Measurements from ENCODE around the gene WDR5.

The WDR5 gene

DNA sequence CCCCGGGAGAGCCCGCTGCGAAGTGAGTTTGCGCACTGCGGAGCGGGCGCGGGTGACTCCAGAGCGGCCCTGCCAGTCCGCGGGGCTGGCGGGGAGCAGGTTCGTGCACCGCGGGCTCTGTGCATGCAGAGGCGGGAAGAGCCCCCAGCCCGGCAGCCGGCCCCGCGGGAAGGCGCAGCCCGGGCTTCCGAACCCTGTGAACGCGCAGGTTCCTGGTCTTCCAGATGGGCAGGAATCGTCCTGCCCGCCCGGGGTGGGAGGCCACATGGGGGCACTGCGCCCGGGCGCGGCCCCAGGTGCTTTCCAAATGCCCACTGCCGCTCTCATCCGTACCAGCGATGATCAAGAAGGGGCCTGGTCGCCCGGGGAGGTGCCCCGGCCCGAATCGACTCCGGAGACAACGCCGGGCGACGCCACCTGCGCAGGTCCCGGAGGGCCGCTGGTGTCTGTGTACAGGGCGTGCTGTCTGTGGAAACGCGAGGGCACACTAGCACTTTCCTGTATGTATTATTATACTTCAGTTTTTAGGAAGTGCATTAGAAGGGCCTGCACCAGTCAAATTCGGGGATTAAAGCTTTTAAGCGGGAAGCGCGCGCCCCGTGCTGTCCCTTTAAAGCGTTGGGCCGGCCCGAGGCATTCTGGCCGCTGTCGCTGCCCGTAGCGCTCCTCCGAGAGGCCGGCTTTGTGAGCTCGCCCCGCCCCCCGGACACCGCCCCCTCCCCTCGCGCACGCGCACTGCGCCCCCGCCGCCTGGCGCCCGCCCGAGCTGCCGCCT lies at the start of gene WDR5:
TSS of gene WDR5 (plus strand) at position 740 of the 775 bp plus-strand sequence. CDS start 3,796 bp downstream, outside the sequence.
- in situ Hi-C loops (cut with MboI; ENCODE audit: low sequenced_read_pairs): no loop called here

DNA sequence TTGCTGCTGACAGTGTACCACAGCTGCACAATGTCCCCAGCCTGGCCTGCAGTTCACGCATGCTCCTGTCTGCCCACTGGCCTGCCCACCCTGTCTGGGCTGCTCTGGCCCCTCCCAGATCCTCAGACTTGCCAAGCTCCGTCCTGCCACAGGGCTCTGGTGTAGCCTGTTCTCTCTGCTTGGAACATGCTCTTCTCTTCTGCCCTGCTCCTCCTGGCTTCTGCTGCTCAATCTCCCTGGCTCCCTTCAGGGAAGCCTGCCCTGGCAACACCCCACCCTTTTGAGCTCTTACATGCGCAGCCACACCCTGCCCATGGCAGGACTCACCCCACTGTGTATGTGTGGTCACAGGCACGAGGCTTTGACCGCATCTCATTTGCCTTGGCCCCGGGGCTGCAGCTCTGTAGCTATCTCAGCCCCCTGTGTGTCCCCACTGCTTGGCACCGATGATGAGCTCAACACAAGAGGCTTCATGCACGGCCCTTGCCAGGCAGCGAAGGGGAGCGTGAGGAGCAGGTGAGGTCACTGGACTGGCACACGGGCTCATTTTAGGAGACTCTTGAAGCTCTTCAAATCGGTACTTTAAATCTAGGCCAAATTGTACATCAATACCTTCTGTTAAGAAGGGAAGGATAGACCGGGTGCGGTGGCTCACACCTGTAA lies 47.7 kb upstream of the WDR5 start:
- in situ Hi-C loops (cut with MboI; ENCODE audit: low sequenced_read_pairs): no loop called here

DNA sequence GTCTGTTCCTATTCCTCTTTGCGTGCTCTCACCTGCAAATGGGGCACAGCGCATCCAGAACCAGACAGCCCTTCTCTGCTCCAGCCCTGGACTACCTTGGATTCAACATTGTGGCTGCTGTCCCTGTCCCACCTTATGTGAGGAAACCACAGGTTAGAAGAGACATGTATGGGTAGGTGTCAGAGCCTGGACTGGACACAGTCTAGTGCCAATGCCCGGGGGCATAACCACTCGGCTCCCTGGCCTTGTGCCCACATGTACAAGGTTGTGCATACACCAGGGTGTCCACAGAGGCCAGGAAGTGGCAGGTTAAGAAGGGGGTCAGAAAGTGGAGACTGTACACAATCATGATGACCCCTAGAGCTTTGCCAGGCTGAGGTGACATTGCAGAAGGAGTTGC lies 45.9 kb upstream of the WDR5 start:
- in situ Hi-C loops (cut with MboI; ENCODE audit: low sequenced_read_pairs): no loop called here

DNA sequence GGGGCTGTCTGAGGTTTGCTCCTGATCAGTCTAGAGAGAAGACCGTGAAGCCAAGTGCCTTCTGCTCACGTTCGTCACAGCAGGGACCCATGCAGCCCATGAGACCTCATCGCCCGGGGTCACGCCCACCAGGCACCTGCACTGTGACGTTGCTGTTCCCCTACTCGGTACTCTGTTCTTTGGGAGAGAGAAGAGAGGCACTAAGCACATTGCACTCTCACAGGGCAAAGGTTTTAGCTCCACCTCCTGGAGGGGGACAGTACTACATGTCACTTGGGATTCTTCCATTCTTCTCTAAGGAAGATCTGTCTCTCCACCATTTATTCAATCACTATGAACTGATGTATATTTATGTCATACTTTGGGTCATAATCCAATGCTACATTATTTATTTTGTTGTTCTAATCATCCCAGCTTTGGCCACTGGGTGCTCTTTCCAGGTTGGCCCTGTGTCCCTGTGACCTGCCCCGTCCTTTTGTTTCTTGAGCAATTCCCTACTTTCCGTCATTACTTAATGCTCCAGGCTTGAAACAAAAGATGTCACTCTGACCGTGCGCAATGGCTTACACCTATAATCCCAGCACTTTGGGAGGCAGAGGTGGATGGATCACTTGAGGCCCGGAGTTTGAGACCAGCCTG lies 36.6 kb upstream of the WDR5 start:
- in situ Hi-C loops (cut with MboI; ENCODE audit: low sequenced_read_pairs): no loop called here

DNA sequence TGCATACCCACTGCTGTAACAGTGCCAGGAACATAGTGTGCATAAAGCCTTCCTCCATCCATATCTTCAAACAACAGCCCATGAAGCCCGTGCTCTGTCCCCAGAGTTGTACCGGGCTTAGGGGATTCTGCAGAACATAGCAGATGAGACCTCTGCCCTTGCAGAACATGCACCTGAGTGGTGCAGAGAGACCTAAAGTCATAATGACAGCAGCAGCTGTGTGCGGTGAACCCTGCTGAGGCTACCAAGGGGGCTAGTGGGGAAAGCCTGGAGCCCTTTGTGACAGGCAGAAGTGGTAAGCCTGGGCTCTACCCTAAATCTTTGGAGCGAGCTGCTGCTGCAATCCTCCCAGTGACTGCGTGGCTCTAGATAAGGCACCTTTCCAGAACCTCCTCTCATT lies 35.8 kb upstream of the WDR5 start:
- in situ Hi-C loops (cut with MboI; ENCODE audit: low sequenced_read_pairs): loop anchor here (25.0 kb wide), 1 partner anchor 313 kb away; no protein-coding TSS in a partner anchor

DNA sequence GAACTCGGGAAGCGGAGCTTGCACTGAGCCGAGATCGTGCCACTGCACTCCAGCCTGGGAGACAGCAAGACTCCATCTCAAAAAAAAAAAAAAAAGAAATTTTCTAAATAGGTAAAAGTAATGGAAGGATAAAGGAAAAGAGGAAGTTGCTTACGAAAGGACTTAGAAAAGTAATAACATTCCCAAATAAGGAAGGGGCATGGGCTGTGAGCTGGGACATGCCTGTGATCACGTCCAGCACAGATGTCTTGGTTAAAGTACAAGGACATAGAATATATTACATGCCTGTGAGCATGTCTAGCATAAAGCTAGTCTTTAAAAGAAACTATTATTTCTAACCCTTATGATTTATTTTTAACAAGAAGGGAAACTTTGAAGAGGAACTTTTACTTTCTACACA lies 34.7 kb upstream of the WDR5 start:
- in situ Hi-C loops (cut with MboI; ENCODE audit: low sequenced_read_pairs): loop anchor here (25.0 kb wide), 1 partner anchor 314 kb away; no protein-coding TSS in a partner anchor

- in situ Hi-C loops (cut with MboI; ENCODE audit: low sequenced_read_pairs): loop anchor here (25.0 kb wide), 1 partner anchor 314 kb away; no protein-coding TSS in a partner anchor
These were observed 34.2 kb upstream of the WDR5 start for GRCh38 chr9:134101623-134102149.

DNA sequence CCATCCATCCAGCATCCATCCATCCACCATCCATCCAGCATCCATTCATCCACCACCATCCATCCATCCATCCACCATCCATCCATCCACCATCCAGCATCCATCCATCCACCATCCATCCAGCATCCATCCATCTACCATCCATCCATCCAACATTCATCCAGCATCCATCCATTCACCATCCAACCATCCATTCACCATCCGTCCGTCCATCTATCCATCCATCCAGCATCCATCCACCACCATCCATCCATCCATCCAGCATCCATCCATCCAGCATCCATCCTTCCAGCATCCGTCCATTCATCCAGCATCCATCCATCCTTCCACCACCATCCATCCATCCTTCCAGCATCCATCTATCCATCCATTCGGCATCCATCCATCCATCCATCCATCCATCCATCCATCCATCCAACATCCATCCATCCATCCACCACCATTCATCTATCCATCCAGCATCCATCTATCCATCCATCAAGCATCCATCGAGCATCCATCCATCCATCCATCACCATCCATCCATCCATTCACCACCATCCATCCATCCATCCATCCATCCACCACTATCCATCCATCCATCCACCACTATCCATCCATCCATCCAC lies 32.4 kb upstream of the WDR5 start:
- in situ Hi-C loops (cut with MboI; ENCODE audit: low sequenced_read_pairs): loop anchor here (25.0 kb wide), 1 partner anchor 316 kb away; no protein-coding TSS in a partner anchor

GRCh38 chr9:134111064-134111463 lies 24.8 kb upstream of the WDR5 start:
- in situ Hi-C loops (cut with MboI; ENCODE audit: low sequenced_read_pairs): loop anchor here (25.0 kb wide), 1 partner anchor 324 kb away; no protein-coding TSS in a partner anchor

GRCh38 chr9:134112561-134112960 lies 23.3 kb upstream of the WDR5 start:
- in situ Hi-C loops (cut with MboI; ENCODE audit: low sequenced_read_pairs): loop anchor here (25.0 kb wide), 1 partner anchor 325 kb away; no protein-coding TSS in a partner anchor

- in situ Hi-C loops (cut with MboI; ENCODE audit: low sequenced_read_pairs): loop anchor here (25.0 kb wide), 1 partner anchor 332 kb away; no protein-coding TSS in a partner anchor
These were observed 16.9 kb upstream of the WDR5 start for GRCh38 chr9:134118972-134119371.

- in situ Hi-C loops (cut with MboI; ENCODE audit: low sequenced_read_pairs): loop anchor here (25.0 kb wide), 1 partner anchor 336 kb away; no protein-coding TSS in a partner anchor
These were observed 12.1 kb upstream of the WDR5 start for GRCh38 chr9:134123764-134124128.

DNA sequence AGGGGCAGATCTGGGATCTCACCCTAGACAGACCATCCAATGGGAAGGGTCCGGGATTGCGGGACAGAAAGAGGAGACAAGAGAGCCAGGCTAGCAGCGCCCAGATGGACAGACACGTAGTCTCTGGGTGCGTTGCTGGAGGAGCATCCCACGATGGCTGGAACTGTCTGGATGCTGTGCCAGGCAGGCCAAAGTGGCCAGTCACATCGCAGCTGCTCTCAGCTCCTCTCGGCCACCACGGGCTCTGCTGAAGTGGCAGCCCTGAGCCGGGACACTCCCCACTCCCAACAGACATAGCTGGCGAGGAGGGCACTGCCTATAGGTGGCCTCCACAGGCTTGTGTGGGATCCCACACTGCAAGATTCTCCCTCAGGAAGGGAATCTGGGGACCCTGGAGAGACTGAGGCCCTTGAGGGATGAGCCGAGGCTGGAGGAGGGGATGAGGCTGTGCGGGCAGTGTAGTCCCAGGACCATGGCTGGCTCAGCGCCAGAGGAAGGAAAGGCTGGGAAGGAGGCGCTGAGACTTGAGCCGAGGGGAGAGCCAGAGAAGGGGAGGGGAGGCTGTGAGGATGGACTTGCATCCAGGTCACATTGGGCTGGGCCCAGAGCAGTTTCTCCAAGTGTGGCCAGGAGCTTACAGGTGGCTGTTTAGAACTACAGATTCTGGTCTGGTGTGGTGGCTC lies 10.3 kb upstream of the WDR5 start:
- in situ Hi-C loops (cut with MboI; ENCODE audit: low sequenced_read_pairs): no loop called here

- in situ Hi-C loops (cut with MboI; ENCODE audit: low sequenced_read_pairs): no loop called here
These were observed 9.5 kb upstream of the WDR5 start for GRCh38 chr9:134126373-134126772.

DNA sequence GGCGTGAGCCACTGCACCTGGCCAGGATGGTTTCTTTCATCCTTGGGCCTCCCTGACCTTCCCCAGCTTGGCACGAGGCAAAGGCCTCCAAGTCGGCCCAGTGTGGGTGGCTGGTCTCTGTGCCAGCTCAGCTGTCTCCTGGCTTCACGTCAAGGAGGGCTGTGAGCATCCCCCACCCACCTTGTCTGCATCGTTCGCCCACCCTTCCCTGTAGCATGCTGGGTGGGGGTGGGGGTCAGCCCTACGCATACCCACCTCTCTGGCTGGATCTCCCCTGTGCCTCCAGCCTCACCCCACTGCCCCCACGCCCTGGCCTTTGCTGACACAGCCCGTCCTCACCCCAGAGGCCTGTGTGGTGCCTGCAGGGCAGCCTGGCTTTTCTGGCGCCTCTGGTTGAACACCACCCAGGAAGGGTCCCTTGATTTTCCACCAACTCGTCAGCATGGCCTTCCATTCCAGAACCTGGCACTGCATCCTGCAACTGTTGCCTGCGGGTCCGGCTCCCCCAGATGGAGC lies 8.8 kb upstream of the WDR5 start:
- in situ Hi-C loops (cut with MboI; ENCODE audit: low sequenced_read_pairs): no loop called here

DNA sequence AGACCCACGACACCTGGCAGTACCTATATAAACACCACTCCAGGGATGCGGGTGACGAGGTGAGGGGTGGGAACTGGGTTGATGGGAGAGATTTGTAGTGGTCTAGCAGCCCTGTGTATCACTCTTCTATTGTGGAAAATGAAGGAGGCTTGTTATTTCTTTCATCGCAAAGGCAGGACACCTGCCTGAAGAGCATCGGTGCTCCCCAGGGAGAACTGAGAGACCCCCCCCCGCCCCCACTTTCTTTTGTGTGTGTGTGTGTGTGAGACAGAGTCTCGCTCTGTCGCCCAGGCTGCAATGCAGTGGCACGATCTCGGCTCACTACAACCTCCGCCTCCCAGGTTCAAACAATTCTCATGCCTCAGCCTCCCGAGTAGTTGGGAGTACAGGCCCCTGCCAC lies 8.3 kb upstream of the WDR5 start:
- in situ Hi-C loops (cut with MboI; ENCODE audit: low sequenced_read_pairs): no loop called here

GRCh38 chr9:134128727-134129679 lies 6.9 kb upstream of the WDR5 start:
- in situ Hi-C loops (cut with MboI; ENCODE audit: low sequenced_read_pairs): no loop called here

GRCh38 chr9:134130503-134131375 lies 5.1 kb upstream of the WDR5 start:
- in situ Hi-C loops (cut with MboI; ENCODE audit: low sequenced_read_pairs): no loop called here
